Measurements from ENCODE around the gene SDF2.

SDF2 gene

GRCh38 chr17:28634206-28634865 lies 27.4 kb downstream of the SDF2 start:
- Histone ChIP-seq H2AFZ (ENCODE audit: low read depth, low read length, severe bottlenecking) (no peak overlapping the region), H3K9me2 (replicated peaks; ENCODE audit: insufficient read depth, low read length) (no peaks in the 10 kb centered on the region), H4K20me1 (ENCODE audit: low read depth, low read length) (no peaks in the 10 kb centered on the region), H3K4me2 (ENCODE audit: low read depth, low read length, poor library complexity, severe bottlenecking) (no peak overlapping the region), H3K27me3 (ENCODE audit: low read length) (no peaks in the 10 kb centered on the region), H3K4me3 (ENCODE audit: insufficient read depth, low read length, poor library complexity, severe bottlenecking) (no peak overlapping the region), H3F3A (ENCODE audit: insufficient read depth) (no peaks in the 10 kb centered on the region), H3K79me2 (ENCODE audit: insufficient read depth, low read length) (peaks cover 31% of the 10 kb centered on the region), H3K9me3 (ENCODE audit: insufficient read depth, low read length) (no peaks in the 10 kb centered on the region), H3K36me3 (ENCODE audit: low read length) (peaks cover 39% of the 10 kb centered on the region), H3K27ac (ENCODE audit: low read depth, low read length) (no peak overlapping the region), H3K9ac (ENCODE audit: low read length) (no peak overlapping the region)
- TF ChIP-seq EZH2phosphoT487 (conservative IDR thresholded peaks at IDR 0.05; ENCODE audit: low read length), result no peak

- Histone ChIP-seq H4K20me1 (ENCODE audit: low read depth, low read length) (no peaks in the 10 kb centered on the region), H3K27me3 (ENCODE audit: low read length) (no peaks in the 10 kb centered on the region), H3K27ac (ENCODE audit: low read depth, low read length) (no peak overlapping the region), H3K9me2 (replicated peaks; ENCODE audit: insufficient read depth, low read length) (no peaks in the 10 kb centered on the region), H3K9ac (ENCODE audit: low read length) (no peak overlapping the region), H3K4me3 (ENCODE audit: insufficient read depth, low read length, poor library complexity, severe bottlenecking) (no peak overlapping the region), H3K4me2 (ENCODE audit: low read depth, low read length, poor library complexity, severe bottlenecking) (no peak overlapping the region), H3F3A (ENCODE audit: insufficient read depth) (no peaks in the 10 kb centered on the region), H3K36me3 (ENCODE audit: low read length) (peaks cover 25% of the 10 kb centered on the region), H3K79me2 (ENCODE audit: insufficient read depth, low read length) (no peaks in the 10 kb centered on the region; the same call in 1 of the 2 replicates), H3K9me3 (ENCODE audit: insufficient read depth, low read length) (no peaks in the 10 kb centered on the region), H2AFZ (ENCODE audit: low read depth, low read length, severe bottlenecking) (no peak overlapping the region)
- TF ChIP-seq EZH2phosphoT487 (conservative IDR thresholded peaks at IDR 0.05; ENCODE audit: low read length) (no peak), CTCF (IDR thresholded peaks at IDR 0.05; ENCODE audit: insufficient read depth, low read length, poor library complexity, severe bottlenecking) (no peak)
Measured at GRCh38 chr17:28626818-28627217, 34.9 kb downstream of the SDF2 start.

GRCh38 chr17:28624148-28624547 lies 37.6 kb downstream of the SDF2 start:
- Histone ChIP-seq H3K9ac (ENCODE audit: low read length) (no peak overlapping the region), H3K79me2 (ENCODE audit: insufficient read depth, low read length) (no peaks in the 10 kb centered on the region; the same call in 1 of the 2 replicates), H3K9me2 (replicated peaks; ENCODE audit: insufficient read depth, low read length) (no peaks in the 10 kb centered on the region), H4K20me1 (ENCODE audit: low read depth, low read length) (no peaks in the 10 kb centered on the region), H3K27me3 (ENCODE audit: low read length) (no peaks in the 10 kb centered on the region), H3F3A (ENCODE audit: insufficient read depth) (no peaks in the 10 kb centered on the region), H3K9me3 (ENCODE audit: insufficient read depth, low read length) (no peaks in the 10 kb centered on the region), H2AFZ (ENCODE audit: low read depth, low read length, severe bottlenecking) (no peak overlapping the region), H3K4me3 (ENCODE audit: insufficient read depth, low read length, poor library complexity, severe bottlenecking) (no peak overlapping the region), H3K4me2 (ENCODE audit: low read depth, low read length, poor library complexity, severe bottlenecking) (no peak overlapping the region), H3K36me3 (ENCODE audit: low read length) (peaks cover 43% of the 10 kb centered on the region), H3K27ac (ENCODE audit: low read depth, low read length) (no peak overlapping the region)
- TF ChIP-seq CTCF (IDR thresholded peaks at IDR 0.05; ENCODE audit: insufficient read depth, low read length, poor library complexity, severe bottlenecking) (no peak), EZH2phosphoT487 (conservative IDR thresholded peaks at IDR 0.05; ENCODE audit: low read length) (no peak)

DNA sequence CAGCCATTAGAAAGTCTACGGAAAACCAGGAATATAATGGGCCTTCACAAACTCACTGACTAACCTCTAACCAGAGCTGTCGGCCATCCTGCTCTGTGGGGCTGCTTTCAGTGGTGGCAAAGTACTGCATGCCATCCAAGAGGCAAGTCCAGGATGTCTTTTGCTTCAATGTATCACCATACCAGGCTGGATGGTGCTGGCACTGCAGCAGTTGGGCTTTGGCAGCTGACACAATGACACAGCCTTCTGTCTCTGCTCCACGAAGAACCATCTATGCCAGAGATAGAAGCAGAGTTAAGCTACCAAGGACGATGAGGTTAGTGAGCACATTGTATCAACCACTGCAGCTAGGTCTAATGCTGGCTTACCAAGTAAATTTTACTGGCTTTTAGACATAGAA lies 38.0 kb downstream of the SDF2 start:
- Histone ChIP-seq H3K27ac (ENCODE audit: low read depth, low read length) (no peak overlapping the region), H3K4me2 (ENCODE audit: low read depth, low read length, poor library complexity, severe bottlenecking) (no peak overlapping the region), H3K79me2 (ENCODE audit: insufficient read depth, low read length) (no peaks in the 10 kb centered on the region; the same call in 1 of the 2 replicates), H3K27me3 (ENCODE audit: low read length) (no peaks in the 10 kb centered on the region), H4K20me1 (ENCODE audit: low read depth, low read length) (no peaks in the 10 kb centered on the region), H3K9me2 (replicated peaks; ENCODE audit: insufficient read depth, low read length) (no peaks in the 10 kb centered on the region), H3F3A (ENCODE audit: insufficient read depth) (no peaks in the 10 kb centered on the region), H3K9ac (ENCODE audit: low read length) (no peak overlapping the region), H2AFZ (ENCODE audit: low read depth, low read length, severe bottlenecking) (no peak overlapping the region), H3K36me3 (ENCODE audit: low read length) (peaks cover 48% of the 10 kb centered on the region), H3K4me3 (ENCODE audit: insufficient read depth, low read length, poor library complexity, severe bottlenecking) (no peak overlapping the region), H3K9me3 (ENCODE audit: insufficient read depth, low read length) (no peaks in the 10 kb centered on the region)
- TF ChIP-seq EZH2phosphoT487 (conservative IDR thresholded peaks at IDR 0.05; ENCODE audit: low read length) (no peak), CTCF (IDR thresholded peaks at IDR 0.05; ENCODE audit: insufficient read depth, low read length, poor library complexity, severe bottlenecking) (no peak)

Measured in SU-DHL-6 (cell line).